ENCODE measurements around the gene GPHN. TPM values are rescaled to one million over a fixed set of nuclear protein-coding genes. Genes with fewer than 3 reads are reported as not detected.

GPHN gene
- total and polyA plus RNA-seq, 2 of the 8 experiments (the other 6 are each of a cell fraction or from before 2014, with no cell fraction given): 6.0 to 16.0 TPM

GRCh38 chr14:67172056-67172455 is 664.1 kb downstream of the GPHN start:
- H3K23me2 ChIP-seq (ENCODE audit: low read depth, low read length): no peaks in the 10 kb centered on the region
- no peak overlapping the region for H4K5ac ChIP-seq (ENCODE audit: insufficient read length, low read depth, low read length)
- no peak overlapping the region for H2BK20ac ChIP-seq (ENCODE audit: low read length)
- no peak for TF ChIP-seq POU5F1 (IDR thresholded peaks at IDR 0.05; ENCODE audit: low read depth, low read length)
- TF ChIP-seq TAF7 (optimal IDR thresholded peaks at IDR 0.05; ENCODE audit: borderline replicate concordance, low read depth, low read length): no peak
- CTCF ChIA-PET (ENCODE audit: partially characterized antibody): interaction anchor here (1.0 kb wide), 2 partner anchors 113 to 241 kb away, joined by 3 to 5 read pairs; no protein-coding TSS in a partner anchor
- H3K79me1 ChIP-seq (ENCODE audit: low read depth, low read length): no peaks in the 10 kb centered on the region
- H3K27me3 ChIP-seq (replicated peaks in 1 of 4; ENCODE audit: control insufficient read depth in 3 of 4, extremely low read depth in 1 of 4, insufficient read depth in 3 of 4, low read length in 3 of 4): no peaks in the 10 kb centered on the region
- no peak overlapping the region for H2BK120ac ChIP-seq (replicated peaks; ENCODE audit: low read depth, low read length)
- H3K79me2 ChIP-seq (ENCODE audit: control insufficient read depth in 1 of 2, insufficient read depth in 2 of 2, low read length in 2 of 2): no peaks in the 10 kb centered on the region
- no peaks in the 10 kb centered on the region for H3K9me3 ChIP-seq (ENCODE audit: insufficient read depth in 2 of 2, low read depth in 1 of 2, low read length in 1 of 2)
- no peak overlapping the region for H3K56ac ChIP-seq (replicated peaks; ENCODE audit: insufficient read length, low read depth, low read length)
- H3K23ac ChIP-seq (ENCODE audit: insufficient read length): no peak overlapping the region
- no peak overlapping the region for H3K9ac ChIP-seq (replicated peaks in 1 of 4; ENCODE audit: extremely low read depth in 1 of 4, low read depth in 3 of 4, low read length in 3 of 4)
- H3K4me1 ChIP-seq (replicated peaks in 1 of 4; ENCODE audit: control insufficient read depth in 3 of 4, insufficient read depth in 4 of 4, low read length in 3 of 4): no peaks in the 10 kb centered on the region
- WGBS, 2 experiments (ENCODE audit: extremely low coverage in 1 of 2, insufficient coverage in 1 of 2, insufficient read length in 1 of 2, insufficient replicate concordance in 2 of 2, low coverage in 1 of 2, low lambda C conversion rate in 2 of 2, missing lambda C conversion rate in 1 of 2): 87% methylated on average over 5 of the region's 5 CpGs; no CpG with 5 or more reads in 1 of the 2 experiments
- no peak overlapping the region for H2AFZ ChIP-seq (ENCODE audit: low read length)
- H2BK5ac ChIP-seq (ENCODE audit: low read depth, low read length): no peak overlapping the region
- no peak overlapping the region for H2BK15ac ChIP-seq (ENCODE audit: low read length)
- FAIRE-seq (no peak), DNase-seq (ENCODE audit: low read depth in 1 of 2, low spot score in 2 of 2) (no peak)
- no peak overlapping the region for H3K4me2 ChIP-seq (ENCODE audit: insufficient read depth in 1 of 2, low read depth in 2 of 2, low read length in 2 of 2)
- no peaks in the 10 kb centered on the region for H4K20me1 ChIP-seq (replicated peaks in 1 of 2; ENCODE audit: control insufficient read depth in 1 of 2, insufficient read depth in 2 of 2, low read length in 2 of 2)
- H3K4me3 ChIP-seq (ENCODE audit: extremely low read depth in 1 of 4, insufficient read depth in 2 of 4, low read depth in 3 of 4, low read length in 4 of 4): no peak overlapping the region
- no peak overlapping the region; the same call in 1 of the 2 replicates for H3K27ac ChIP-seq (ENCODE audit: low read depth, low read length)
- POLR2A ChIA-PET (ENCODE audit: partially characterized antibody): no interaction called here
- no peak overlapping the region for H2AK5ac ChIP-seq (ENCODE audit: low read depth, low read length)
- H2BK12ac ChIP-seq (ENCODE audit: low read depth, low read length): no peak overlapping the region
- H4K91ac ChIP-seq (replicated peaks; ENCODE audit: insufficient read length, low read length): no peak overlapping the region
- no peak overlapping the region for H3K14ac ChIP-seq (ENCODE audit: insufficient read length)
- no peak overlapping the region for H3K18ac ChIP-seq (ENCODE audit: extremely low read depth, low read length)
- H4K8ac ChIP-seq (ENCODE audit: extremely low read depth, insufficient read depth, low read length): no peak overlapping the region
- no peaks in the 10 kb centered on the region for H3K36me3 ChIP-seq (ENCODE audit: control insufficient read depth in 2 of 4, insufficient read depth in 4 of 4, low read length in 3 of 4)
- H3K4ac ChIP-seq (replicated peaks; ENCODE audit: insufficient read length, low read depth, low read length): no peak overlapping the region

Data from H1 (cell line).